Osteocyte (in vitro differentiated cells): ENCODE measurements around the gene ATXN10. TPM values are rescaled to one million over a fixed set of nuclear protein-coding genes. Genes with fewer than 3 reads are reported as not detected.

Experiments used
- DNase-seq: peaks from one replicate; pipeline ENCODE4 v3.0.0; 2021; ENCODE audit warnings: mixed read lengths; ENCODE audit not compliant: unreplicated experiment; ENCODE audit errors: extremely low spot score
- H3K27ac Mint-ChIP-seq: one replicate; pipeline ENCODE4 v1.8.0; 2021; ENCODE audit warnings: mild to moderate bottlenecking, mixed read lengths; ENCODE audit not compliant: unreplicated experiment
- H3K27me3 Mint-ChIP-seq: one replicate; pipeline ENCODE4 v1.8.0; 2021; ENCODE audit warnings: mixed read lengths; ENCODE audit not compliant: unreplicated experiment
- H3K36me3 Mint-ChIP-seq: one replicate; pipeline ENCODE4 v1.8.0; 2021; ENCODE audit warnings: mixed read lengths; ENCODE audit not compliant: unreplicated experiment
- H3K4me1 Mint-ChIP-seq: one replicate; pipeline ENCODE4 v1.8.0; 2021; ENCODE audit warnings: mixed read lengths; ENCODE audit not compliant: unreplicated experiment
- H3K4me3 Mint-ChIP-seq: one replicate; pipeline ENCODE4 v1.8.0; 2021; ENCODE audit warnings: mild to moderate bottlenecking, moderate library complexity, mixed read lengths; ENCODE audit not compliant: unreplicated experiment
- H3K9me3 Mint-ChIP-seq: one replicate; pipeline ENCODE4 v1.8.0; 2021; ENCODE audit warnings: mixed read lengths; ENCODE audit not compliant: unreplicated experiment
- CTCF ChIP-seq: fragments of 200-600 bp; sonication (generic); IDR thresholded peaks from 2 replicates; pipeline ENCODE4 v1.5.0; 2021; ENCODE audit warnings: antibody characterized with exemption, mild to moderate bottlenecking, moderate library complexity
- total RNA-seq: library from RNA; stranded (reverse); gene quantifications from 2 replicates; pipeline ENCODE4 v1.2.1, GENCODE V29; 2021

ATXN10 gene
- total RNA-seq, 1 donor from 2014 or later = 164 TPM

GRCh38 chr22:45740236-45740635 lies 68.6 kb downstream of the ATXN10 start:
- peaks cover 6% of the 10 kb centered on the region for H3K9me3 Mint-ChIP-seq
- H3K4me3 Mint-ChIP-seq = no peak overlapping the region
- peaks cover 57% of the 10 kb centered on the region for H3K36me3 Mint-ChIP-seq
- H3K4me1 Mint-ChIP-seq = peaks cover 36% of the 10 kb centered on the region
- no peak for DNase-seq
- TF ChIP-seq CTCF = no peak
- no peak overlapping the region for H3K27ac Mint-ChIP-seq
- no peaks in the 10 kb centered on the region for H3K27me3 Mint-ChIP-seq

- H3K27ac Mint-ChIP-seq = peak overlapping the region; percentile 58
- H3K4me3 Mint-ChIP-seq = no peak overlapping the region
- H3K9me3 Mint-ChIP-seq = peaks cover 6% of the 10 kb centered on the region
- peaks cover 41% of the 10 kb centered on the region for H3K36me3 Mint-ChIP-seq
- no peaks in the 10 kb centered on the region for H3K27me3 Mint-ChIP-seq
- no peak for DNase-seq
- TF ChIP-seq CTCF = no peak
- peaks cover 34% of the 10 kb centered on the region for H3K4me1 Mint-ChIP-seq
These were observed 71.3 kb downstream of the ATXN10 start for GRCh38 chr22:45742866-45743450.

- DNase-seq = no peak
- H3K4me1 Mint-ChIP-seq = peaks cover 33% of the 10 kb centered on the region
- H3K9me3 Mint-ChIP-seq = peaks cover 6% of the 10 kb centered on the region
- H3K27me3 Mint-ChIP-seq = no peaks in the 10 kb centered on the region
- H3K4me3 Mint-ChIP-seq = no peak overlapping the region
- peak overlapping the region; percentile 58 for H3K27ac Mint-ChIP-seq
- TF ChIP-seq CTCF = no peak
- H3K36me3 Mint-ChIP-seq = peaks cover 39% of the 10 kb centered on the region
These were observed 72.1 kb downstream of the ATXN10 start for GRCh38 chr22:45743687-45744086.

- TF ChIP-seq CTCF = no peak
- Mint-ChIP-seq H3K36me3 (peaks cover 33% of the 10 kb centered on the region), H3K4me1 (peaks cover 31% of the 10 kb centered on the region), H3K27me3 (no peaks in the 10 kb centered on the region), H3K4me3 (no peak overlapping the region), H3K27ac (peak overlapping the region; percentile 47), H3K9me3 (peaks cover 6% of the 10 kb centered on the region)
- DNase-seq = no peak
These were observed 72.8 kb downstream of the ATXN10 start for GRCh38 chr22:45744442-45744841.

GRCh38 chr22:45750626-45751025 lies 79.0 kb downstream of the ATXN10 start:
- Mint-ChIP-seq H3K4me1 (peaks cover 8% of the 10 kb centered on the region), H3K27me3 (no peaks in the 10 kb centered on the region), H3K9me3 (no peaks in the 10 kb centered on the region), H3K4me3 (no peak overlapping the region), H3K36me3 (peaks cover 13% of the 10 kb centered on the region), H3K27ac (no peak overlapping the region)
- no peak for DNase-seq
- no peak for TF ChIP-seq CTCF
